Activated T-helper 17 cell treated with anti-CD3 and anti-CD28 coated beads, Interleukin-2, amount 50 U/mL, for 72 hours (primary cell): Measurements from ENCODE around the gene CAND2. TPM values are rescaled to one million over a fixed set of nuclear protein-coding genes. Genes with fewer than 3 reads are reported as not detected.
"Not testable (repeated sequence)": the region's sequence is repeated elsewhere in the genome, so short reads cannot be mapped to it uniquely, and the experiment has no call there.

Experiments used
- ATAC-seq: fragments of 150-1000 bp; cut with Tn5 transposase; replicated peaks from 2 replicates; pipeline ENCODE4 v1.10.0; 2021; ENCODE audit warnings: mild to moderate bottlenecking, moderate library complexity
- H3K27ac Mint-ChIP-seq: one replicate; pipeline ENCODE4 v1.8.0; 2022; ENCODE audit warnings: mixed read lengths
- H3K27me3 Mint-ChIP-seq: one replicate; pipeline ENCODE4 v1.8.0; 2022; ENCODE audit warnings: mixed read lengths
- H3K36me3 Mint-ChIP-seq: one replicate; pipeline ENCODE4 v1.8.0; 2022; ENCODE audit warnings: low read depth, mild to moderate bottlenecking, mixed read lengths
- H3K4me1 Mint-ChIP-seq: one replicate; pipeline ENCODE4 v1.8.0; 2022; ENCODE audit warnings: mixed read lengths
- H3K4me3 Mint-ChIP-seq: one replicate; pipeline ENCODE4 v1.8.0; 2022; ENCODE audit warnings: mild to moderate bottlenecking, mixed read lengths
- H3K9me3 Mint-ChIP-seq: one replicate; pipeline ENCODE4 v1.8.0; 2022; ENCODE audit warnings: mixed read lengths
- total RNA-seq, 2 donors: library from RNA; stranded (reverse); gene quantifications; one replicate each; pipeline ENCODE4 v1.2.3, GENCODE V29; 2022

CAND2 gene
- total RNA-seq, 2 donors from 2014 or later, result 0.19 to 0.85 TPM

DNA sequence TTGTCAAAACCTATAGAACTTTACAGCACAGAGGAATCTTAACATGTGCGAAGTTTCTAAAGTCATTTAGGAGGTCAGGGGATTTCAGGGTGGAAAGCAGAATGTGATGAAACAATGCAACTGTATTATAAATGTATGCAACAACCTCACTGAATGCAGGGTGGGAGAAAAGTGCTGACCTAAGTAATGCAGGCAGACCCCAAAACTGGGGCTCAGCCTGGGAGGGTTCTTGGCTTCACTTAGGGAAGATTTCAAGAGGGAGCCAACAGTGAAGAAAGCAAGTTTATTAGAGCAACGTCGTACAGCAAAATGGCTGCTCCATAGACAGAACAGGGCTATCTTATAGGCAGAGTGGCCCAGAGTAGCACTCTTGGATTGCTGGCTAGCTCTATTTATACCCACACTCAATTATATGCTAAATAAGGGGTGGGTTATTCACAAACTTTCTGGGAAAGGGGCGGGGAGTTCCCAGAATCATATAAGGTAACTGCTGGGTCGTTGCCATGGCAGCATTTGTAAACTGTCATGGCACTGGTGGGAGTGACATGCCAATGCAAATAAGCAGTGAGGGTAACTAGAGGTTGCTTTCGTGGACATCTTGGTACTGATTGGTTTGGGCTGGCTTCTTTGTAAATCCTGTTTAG is 14.2 kb upstream of the CAND2 start:
- ATAC-seq, result no peak
- Mint-ChIP-seq H3K4me3 (no peak overlapping the region), H3K9me3 (no peaks in the 10 kb centered on the region), H3K36me3 (no peaks in the 10 kb centered on the region), H3K4me1 (no peaks in the 10 kb centered on the region), H3K27me3 (peaks cover 34% of the 10 kb centered on the region), H3K27ac (no peak overlapping the region)

DNA sequence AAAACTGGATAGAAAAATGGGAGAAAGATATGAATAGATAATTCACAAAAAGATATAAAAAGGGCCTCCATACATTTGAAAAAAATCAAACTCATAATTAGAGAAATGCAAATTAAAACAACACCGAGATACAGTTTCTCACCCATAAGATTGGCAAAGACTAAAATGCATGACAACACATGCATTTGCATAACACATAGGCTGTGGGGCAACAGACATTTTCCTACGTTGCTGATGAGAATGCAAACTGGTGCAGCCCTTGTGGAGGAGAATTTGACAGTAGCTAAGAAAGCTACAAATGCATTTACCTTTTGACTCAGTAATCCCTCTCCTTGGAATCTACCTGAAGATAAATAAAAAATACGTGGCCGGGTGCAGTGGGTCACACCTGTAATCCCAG is 11.4 kb upstream of the CAND2 start:
- Mint-ChIP-seq H3K27me3 (peaks cover 27% of the 10 kb centered on the region), H3K4me3 (no peak overlapping the region), H3K9me3 (no peaks in the 10 kb centered on the region), H3K4me1 (no peaks in the 10 kb centered on the region), H3K36me3 (no peaks in the 10 kb centered on the region), H3K27ac (no peak overlapping the region)
- ATAC-seq, result no peak

GRCh38 chr3:12787346-12787745 is 9.1 kb upstream of the CAND2 start:
- not testable (repeated sequence) for H3K36me3 Mint-ChIP-seq, H3K27ac Mint-ChIP-seq, H3K4me1 Mint-ChIP-seq, ATAC-seq, H3K4me3 Mint-ChIP-seq, H3K9me3 Mint-ChIP-seq
- H3K27me3 Mint-ChIP-seq, result peaks cover 23% of the 10 kb centered on the region

DNA sequence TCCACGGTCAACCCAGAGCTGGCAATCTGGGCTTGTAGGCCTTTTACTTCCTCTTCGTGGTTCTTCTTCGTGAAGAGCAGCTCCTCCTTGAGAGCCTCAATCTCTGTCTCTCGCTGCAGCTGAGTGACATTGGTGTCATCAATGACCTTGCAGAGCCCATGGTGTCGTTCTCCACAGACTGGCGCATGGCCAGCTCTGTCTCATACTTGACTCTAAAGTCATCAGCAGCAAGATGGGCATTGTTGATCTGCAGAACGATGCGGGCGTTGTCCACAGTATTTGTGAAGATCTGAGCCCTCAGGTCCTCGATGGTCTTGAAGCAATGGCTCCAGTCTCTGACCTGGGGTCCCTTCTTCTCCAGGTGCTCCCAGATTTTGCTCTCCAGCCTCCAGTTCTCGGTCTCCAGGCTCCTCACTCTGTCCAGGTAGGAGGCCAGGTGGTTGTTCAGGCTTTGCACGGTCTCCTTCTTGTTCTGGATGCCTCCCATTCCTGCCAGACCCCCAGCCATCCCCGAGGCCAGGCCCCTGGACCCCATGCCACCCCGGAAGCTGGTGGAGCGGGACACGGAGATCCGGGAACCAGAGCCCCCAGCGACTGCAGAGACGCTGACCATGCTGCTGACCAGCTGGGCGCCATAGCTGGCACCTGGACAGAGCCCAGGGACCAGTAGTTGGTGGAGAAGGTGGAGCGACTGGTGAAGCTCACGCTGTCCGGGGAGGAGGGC is 8.4 kb upstream of the CAND2 start:
- not testable (repeated sequence) for H3K9me3 Mint-ChIP-seq, H3K27ac Mint-ChIP-seq, H3K4me3 Mint-ChIP-seq, ATAC-seq, H3K4me1 Mint-ChIP-seq, H3K36me3 Mint-ChIP-seq
- H3K27me3 Mint-ChIP-seq, result peaks cover 22% of the 10 kb centered on the region

DNA sequence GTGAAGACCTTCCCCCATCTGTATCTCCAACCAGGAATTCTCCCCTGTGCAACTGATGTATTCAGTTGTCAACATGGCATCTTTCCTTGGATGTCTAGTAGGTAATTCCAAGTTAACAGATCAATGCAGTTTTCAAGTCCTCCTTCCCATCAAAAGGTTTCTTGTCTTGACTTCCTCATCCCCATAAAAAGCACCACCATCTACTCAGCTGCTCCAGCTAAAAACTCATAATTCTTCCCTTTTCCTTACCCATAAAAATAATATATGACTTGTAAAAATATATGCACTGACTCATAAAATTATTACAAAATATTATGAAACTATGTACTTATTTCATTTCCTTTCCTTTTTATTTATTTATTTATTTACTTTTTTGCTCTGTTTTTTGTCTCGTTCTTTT is 5.0 kb upstream of the CAND2 start:
- Mint-ChIP-seq H3K9me3 (no peaks in the 10 kb centered on the region), H3K36me3 (no peaks in the 10 kb centered on the region), H3K27me3 (peaks cover 6% of the 10 kb centered on the region), H3K27ac (no peak overlapping the region), H3K4me1 (no peaks in the 10 kb centered on the region), H3K4me3 (no peak overlapping the region)
- no peak for ATAC-seq

GRCh38 chr3:12793701-12794100 is 2.8 kb upstream of the CAND2 start:
- Mint-ChIP-seq H3K27me3 (peaks cover 6% of the 10 kb centered on the region), H3K4me1 (no peaks in the 10 kb centered on the region), H3K4me3 (no peak overlapping the region), H3K9me3 (no peaks in the 10 kb centered on the region), H3K36me3 (no peaks in the 10 kb centered on the region), H3K27ac (no peak overlapping the region)
- ATAC-seq, result no peak

- ATAC-seq, result no peak
- Mint-ChIP-seq H3K9me3 (no peaks in the 10 kb centered on the region), H3K4me3 (peak overlapping the region; percentile 66), H3K27ac (no peak overlapping the region), H3K4me1 (no peaks in the 10 kb centered on the region), H3K36me3 (no peaks in the 10 kb centered on the region), H3K27me3 (no peaks in the 10 kb centered on the region)
Measured at GRCh38 chr3:12797124-12797891, 828 bp downstream of the CAND2 start.

DNA sequence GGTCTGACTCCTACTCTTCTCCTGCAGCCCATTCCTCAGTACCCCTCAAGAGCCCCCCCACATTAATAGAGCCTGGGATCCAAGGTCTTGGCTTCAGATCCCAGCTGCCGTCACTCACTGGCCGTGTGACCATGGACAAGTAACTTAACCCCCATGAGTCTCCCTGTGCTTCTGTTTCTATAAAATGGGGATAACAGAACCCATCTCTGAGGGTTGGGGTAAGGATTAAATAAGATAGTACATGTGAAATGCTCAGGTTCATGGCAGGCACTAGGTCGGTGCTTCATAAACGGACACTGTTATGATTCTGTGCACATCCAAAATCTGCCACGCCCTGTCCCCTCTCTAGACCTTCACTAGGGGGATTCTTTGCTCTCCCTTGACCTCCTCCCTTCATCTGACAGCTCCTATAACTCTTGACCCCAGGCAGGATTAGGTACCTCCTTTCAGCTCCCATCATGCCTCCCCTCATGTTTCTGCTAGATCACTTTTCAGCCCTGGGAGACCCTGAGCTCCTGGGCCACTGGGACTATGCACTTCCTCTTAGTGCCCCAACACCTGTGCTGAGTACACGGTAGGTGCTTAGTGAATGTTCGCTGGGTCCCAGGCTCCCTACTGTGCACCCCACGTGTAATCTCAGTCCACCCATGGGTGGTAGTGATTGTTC is 1.5 kb downstream of the CAND2 start:
- H3K27ac Mint-ChIP-seq, result no peak overlapping the region
- no peak overlapping the region for H3K4me3 Mint-ChIP-seq
- no peaks in the 10 kb centered on the region for H3K36me3 Mint-ChIP-seq
- ATAC-seq, result no peak
- H3K27me3 Mint-ChIP-seq, result no peaks in the 10 kb centered on the region
- no peaks in the 10 kb centered on the region for H3K4me1 Mint-ChIP-seq
- H3K9me3 Mint-ChIP-seq, result no peaks in the 10 kb centered on the region

GRCh38 chr3:12798559-12799179 is 2.2 kb downstream of the CAND2 start:
- H3K4me1 Mint-ChIP-seq, result no peaks in the 10 kb centered on the region
- H3K36me3 Mint-ChIP-seq, result no peaks in the 10 kb centered on the region
- no peak overlapping the region for H3K4me3 Mint-ChIP-seq
- no peaks in the 10 kb centered on the region for H3K9me3 Mint-ChIP-seq
- H3K27ac Mint-ChIP-seq, result no peak overlapping the region
- H3K27me3 Mint-ChIP-seq, result no peaks in the 10 kb centered on the region
- ATAC-seq, result no peak

DNA sequence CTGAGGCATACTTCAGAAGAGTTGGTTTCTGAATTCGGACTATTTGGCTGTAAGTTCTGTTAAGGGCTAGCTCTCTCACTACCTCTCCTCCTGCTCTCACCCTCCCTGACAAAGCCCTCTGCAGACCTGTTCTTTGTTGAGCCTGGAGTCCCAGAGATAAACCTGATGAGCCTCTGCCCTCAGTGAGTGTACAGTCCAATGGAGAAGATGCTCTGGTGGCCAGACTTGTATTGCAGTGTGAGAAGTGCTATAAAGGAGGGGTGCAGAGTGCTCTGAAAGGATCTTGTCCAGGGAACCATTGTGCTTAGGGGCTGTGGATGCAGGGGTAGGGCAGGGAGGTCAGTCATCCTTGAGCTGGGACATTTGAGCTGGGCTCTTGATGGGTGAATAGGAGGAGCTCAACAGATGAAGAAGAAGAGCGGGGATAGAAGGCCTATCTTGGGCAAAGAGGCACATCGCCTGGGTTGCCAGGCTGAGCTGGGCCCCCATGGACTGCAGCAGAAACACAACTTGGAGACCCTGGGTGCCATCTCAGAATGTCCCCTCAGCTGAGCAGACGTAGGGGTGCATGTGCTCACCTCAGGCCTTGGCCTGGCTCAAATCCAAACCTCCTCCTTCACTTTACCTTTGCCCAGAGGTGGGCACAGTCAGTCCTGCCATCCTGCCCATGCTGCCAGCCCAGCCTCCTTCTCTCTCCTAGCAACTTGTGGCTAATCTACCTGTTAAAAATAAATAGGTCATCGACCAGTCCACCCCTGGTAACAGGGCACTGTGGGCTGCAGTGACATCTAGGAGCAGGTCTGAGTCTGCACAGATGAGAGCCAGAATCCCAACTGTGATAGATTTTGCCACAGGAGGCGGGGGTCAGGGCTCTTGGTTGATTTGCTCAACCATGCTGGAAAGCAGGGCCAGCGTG is 3.3 kb downstream of the CAND2 start:
- Mint-ChIP-seq H3K27ac (no peak overlapping the region), H3K4me3 (no peak overlapping the region)

GRCh38 chr3:12803371-12803770 is 6.9 kb downstream of the CAND2 start:
- no peak overlapping the region for H3K27ac Mint-ChIP-seq
- H3K4me3 Mint-ChIP-seq, result no peak overlapping the region
- H3K36me3 Mint-ChIP-seq, result no peaks in the 10 kb centered on the region
- H3K9me3 Mint-ChIP-seq, result no peaks in the 10 kb centered on the region
- ATAC-seq, result no peak
- H3K4me1 Mint-ChIP-seq, result no peaks in the 10 kb centered on the region
- H3K27me3 Mint-ChIP-seq, result no peaks in the 10 kb centered on the region

More for the DNA sequence above, 3.3 kb downstream of the CAND2 start:
- ATAC-seq, result no peak
- H3K27me3 Mint-ChIP-seq, result no peaks in the 10 kb centered on the region
- H3K36me3 Mint-ChIP-seq, result no peaks in the 10 kb centered on the region
- H3K9me3 Mint-ChIP-seq, result no peaks in the 10 kb centered on the region
- H3K4me1 Mint-ChIP-seq, result no peaks in the 10 kb centered on the region

- Mint-ChIP-seq H3K4me1 (no peaks in the 10 kb centered on the region), H3K9me3 (no peaks in the 10 kb centered on the region), H3K36me3 (no peaks in the 10 kb centered on the region), H3K4me3 (no peak overlapping the region), H3K27me3 (no peaks in the 10 kb centered on the region), H3K27ac (no peak overlapping the region)
- ATAC-seq, result no peak
Measured at GRCh38 chr3:12807066-12807465, 10.6 kb downstream of the CAND2 start.

- H3K4me1 Mint-ChIP-seq, result no peaks in the 10 kb centered on the region
- no peaks in the 10 kb centered on the region for H3K27me3 Mint-ChIP-seq
- no peaks in the 10 kb centered on the region for H3K36me3 Mint-ChIP-seq
- ATAC-seq, result no peak
- H3K27ac Mint-ChIP-seq, result no peak overlapping the region
- H3K9me3 Mint-ChIP-seq, result no peaks in the 10 kb centered on the region
- H3K4me3 Mint-ChIP-seq, result no peak overlapping the region
Measured at GRCh38 chr3:12807601-12808359, 11.3 kb downstream of the CAND2 start.
